Measurements from ENCODE around the gene KCNIP4.

Gene KCNIP4

GRCh38 chr4:21753084-21753760, 195.3 kb downstream of the KCNIP4 start:
- no peak overlapping the region for H3K4me3 ChIP-seq (ENCODE audit: low read depth, low read length)
- no peak for TF ChIP-seq CTCF (IDR thresholded peaks at IDR 0.05)
- no peak overlapping the region for H3K27ac ChIP-seq
- no peaks in the 10 kb centered on the region for H3K4me1 ChIP-seq
- no peaks in the 10 kb centered on the region for H3K79me2 ChIP-seq
- no peaks in the 10 kb centered on the region for H3K27me3 ChIP-seq (ENCODE audit: control insufficient read depth, insufficient read depth, low read length)
- H3K9me3 ChIP-seq (ENCODE audit: control insufficient read depth, low read length) = no peaks in the 10 kb centered on the region
- H3K4me2 ChIP-seq (ENCODE audit: low read length) = no peak overlapping the region
- no peak overlapping the region for H2AFZ ChIP-seq
- no peaks in the 10 kb centered on the region for H3K36me3 ChIP-seq (ENCODE audit: control insufficient read depth, insufficient read depth, low read length)
- H3K9ac ChIP-seq = no peak overlapping the region

GRCh38 chr4:21752616-21753015, 196.0 kb downstream of the KCNIP4 start:
- no peak overlapping the region for H2AFZ ChIP-seq
- H3K27ac ChIP-seq = no peak overlapping the region
- no peak overlapping the region for H3K4me2 ChIP-seq (ENCODE audit: low read length)
- no peak overlapping the region for H3K9ac ChIP-seq
- H3K36me3 ChIP-seq (ENCODE audit: control insufficient read depth, insufficient read depth, low read length) = no peaks in the 10 kb centered on the region
- no peak for TF ChIP-seq CTCF (IDR thresholded peaks at IDR 0.05)
- no peaks in the 10 kb centered on the region for H3K27me3 ChIP-seq (ENCODE audit: control insufficient read depth, insufficient read depth, low read length)
- no peaks in the 10 kb centered on the region for H3K4me1 ChIP-seq
- no peaks in the 10 kb centered on the region for H3K79me2 ChIP-seq
- H3K9me3 ChIP-seq (ENCODE audit: control insufficient read depth, low read length) = no peaks in the 10 kb centered on the region
- H3K4me3 ChIP-seq (ENCODE audit: low read depth, low read length) = no peak overlapping the region

- no peak for TF ChIP-seq CTCF (IDR thresholded peaks at IDR 0.05)
- H2AFZ ChIP-seq = no peak overlapping the region
- H3K4me3 ChIP-seq (ENCODE audit: low read depth, low read length) = no peak overlapping the region
- H3K27ac ChIP-seq = no peak overlapping the region
- no peaks in the 10 kb centered on the region for H3K4me1 ChIP-seq
- H3K4me2 ChIP-seq (ENCODE audit: low read length) = no peak overlapping the region
- no peaks in the 10 kb centered on the region for H3K27me3 ChIP-seq (ENCODE audit: control insufficient read depth, insufficient read depth, low read length)
- no peaks in the 10 kb centered on the region for H3K79me2 ChIP-seq
- no peaks in the 10 kb centered on the region for H3K36me3 ChIP-seq (ENCODE audit: control insufficient read depth, insufficient read depth, low read length)
- H3K9me3 ChIP-seq (ENCODE audit: control insufficient read depth, low read length) = no peaks in the 10 kb centered on the region
- H3K9ac ChIP-seq = no peak overlapping the region
Measured at GRCh38 chr4:21749924-21750323, 198.6 kb downstream of the KCNIP4 start.

GRCh38 chr4:21749412-21749811, 199.2 kb downstream of the KCNIP4 start:
- H3K27ac ChIP-seq = no peak overlapping the region
- no peak overlapping the region for H3K4me3 ChIP-seq (ENCODE audit: low read depth, low read length)
- no peak overlapping the region for H3K4me2 ChIP-seq (ENCODE audit: low read length)
- no peaks in the 10 kb centered on the region for H3K79me2 ChIP-seq
- no peaks in the 10 kb centered on the region for H3K36me3 ChIP-seq (ENCODE audit: control insufficient read depth, insufficient read depth, low read length)
- H3K4me1 ChIP-seq = no peaks in the 10 kb centered on the region
- no peaks in the 10 kb centered on the region for H3K9me3 ChIP-seq (ENCODE audit: control insufficient read depth, low read length)
- no peaks in the 10 kb centered on the region for H3K27me3 ChIP-seq (ENCODE audit: control insufficient read depth, insufficient read depth, low read length)
- no peak overlapping the region for H2AFZ ChIP-seq
- TF ChIP-seq CTCF (IDR thresholded peaks at IDR 0.05) = no peak
- no peak overlapping the region for H3K9ac ChIP-seq

- Histone ChIP-seq H3K4me3 (ENCODE audit: low read depth, low read length) (no peak overlapping the region), H3K9me3 (ENCODE audit: control insufficient read depth, low read length) (no peaks in the 10 kb centered on the region), H3K4me2 (ENCODE audit: low read length) (no peak overlapping the region), H3K9ac (no peak overlapping the region), H3K79me2 (no peaks in the 10 kb centered on the region), H3K27ac (no peak overlapping the region), H3K36me3 (ENCODE audit: control insufficient read depth, insufficient read depth, low read length) (no peaks in the 10 kb centered on the region), H3K27me3 (ENCODE audit: control insufficient read depth, insufficient read depth, low read length) (no peaks in the 10 kb centered on the region), H2AFZ (no peak overlapping the region), H3K4me1 (no peaks in the 10 kb centered on the region)
- TF ChIP-seq CTCF (IDR thresholded peaks at IDR 0.05) = no peak
Measured at GRCh38 chr4:21744046-21744445, 204.5 kb downstream of the KCNIP4 start.

All from parathyroid adenoma (tissue), 2 donors.